ENCODE data around the gene LENEP.

Gene LENEP

GRCh38 chr1:154956544-154956941 is 36.8 kb upstream of the LENEP start:
- H3K9me3 Mint-ChIP-seq = no peaks in the 10 kb centered on the region
- peak overlapping the region; percentile 97 for H3K4me3 Mint-ChIP-seq
- H3K27me3 Mint-ChIP-seq = no peaks in the 10 kb centered on the region
- peaks cover 2% of the 10 kb centered on the region for H3K36me3 Mint-ChIP-seq
- peak overlapping the region; percentile 96 for H3K27ac Mint-ChIP-seq
- peaks cover 75% of the 10 kb centered on the region for H3K4me1 Mint-ChIP-seq

- H3K4me3 Mint-ChIP-seq = peak overlapping the region; percentile 44
- no peaks in the 10 kb centered on the region for H3K9me3 Mint-ChIP-seq
- peak overlapping the region; percentile 46 for H3K27ac Mint-ChIP-seq
Observed at GRCh38 chr1:154957091-154957657, 36.2 kb upstream of the LENEP start.

GRCh38 chr1:154958036-154958435 is 35.4 kb upstream of the LENEP start:
- H3K9me3 Mint-ChIP-seq = no peaks in the 10 kb centered on the region
- no peak overlapping the region for H3K4me3 Mint-ChIP-seq
- H3K36me3 Mint-ChIP-seq = peaks cover 2% of the 10 kb centered on the region
- H3K27ac Mint-ChIP-seq = no peak overlapping the region
- H3K27me3 Mint-ChIP-seq = no peaks in the 10 kb centered on the region
- H3K4me1 Mint-ChIP-seq = peaks cover 70% of the 10 kb centered on the region

More at GRCh38 chr1:154957091-154957657, 36.2 kb upstream of the LENEP start:
- Mint-ChIP-seq H3K36me3 (peaks cover 2% of the 10 kb centered on the region), H3K27me3 (no peaks in the 10 kb centered on the region), H3K4me1 (peaks cover 70% of the 10 kb centered on the region)

- H3K4me3 Mint-ChIP-seq = no peak overlapping the region
- H3K27me3 Mint-ChIP-seq = no peaks in the 10 kb centered on the region
- no peaks in the 10 kb centered on the region for H3K9me3 Mint-ChIP-seq
- peak overlapping the region; percentile 77 for H3K27ac Mint-ChIP-seq
- H3K4me1 Mint-ChIP-seq = peaks cover 67% of the 10 kb centered on the region
- peaks cover 4% of the 10 kb centered on the region for H3K36me3 Mint-ChIP-seq
Observed at GRCh38 chr1:154958681-154959425, 34.5 kb upstream of the LENEP start.

GRCh38 chr1:154959426-154959780 is 34.0 kb upstream of the LENEP start:
- H3K27me3 Mint-ChIP-seq = no peaks in the 10 kb centered on the region
- H3K36me3 Mint-ChIP-seq = peaks cover 5% of the 10 kb centered on the region
- no peak overlapping the region for H3K27ac Mint-ChIP-seq
- no peaks in the 10 kb centered on the region for H3K9me3 Mint-ChIP-seq
- H3K4me3 Mint-ChIP-seq = peak overlapping the region; percentile 59
- H3K4me1 Mint-ChIP-seq = peaks cover 62% of the 10 kb centered on the region

GRCh38 chr1:154960446-154961136 is 32.8 kb upstream of the LENEP start:
- Mint-ChIP-seq H3K4me1 (peaks cover 50% of the 10 kb centered on the region), H3K27ac (peak overlapping the region; percentile 81), H3K27me3 (no peaks in the 10 kb centered on the region), H3K4me3 (peak overlapping the region; percentile 90), H3K9me3 (no peaks in the 10 kb centered on the region), H3K36me3 (peaks cover 6% of the 10 kb centered on the region)

- H3K9me3 Mint-ChIP-seq = no peaks in the 10 kb centered on the region
- peak within 1 kb of the TSS; percentile 90 for H3K27ac Mint-ChIP-seq
- H3K27me3 Mint-ChIP-seq = no peaks in the 10 kb centered on the region
- H3K4me1 Mint-ChIP-seq = peaks cover 41% of the 10 kb centered on the region
- H3K4me3 Mint-ChIP-seq = peak within 1 kb of the TSS; percentile 90
- H3K36me3 Mint-ChIP-seq = peaks cover 7% of the 10 kb centered on the region
Observed at GRCh38 chr1:154961207-154962155, 31.9 kb upstream of the LENEP start, which contains the start of gene PYGO2. TSS of gene PYGO2 (minus strand) at chr1:154961782. CDS start at chr1:154961576, 206 bp downstream.

GRCh38 chr1:154962156-154962749 is 31.1 kb upstream of the LENEP start:
- H3K4me1 Mint-ChIP-seq = peaks cover 33% of the 10 kb centered on the region
- H3K27me3 Mint-ChIP-seq = no peaks in the 10 kb centered on the region
- H3K36me3 Mint-ChIP-seq = peaks cover 7% of the 10 kb centered on the region
- peak overlapping the region; percentile 90 for H3K27ac Mint-ChIP-seq
- H3K4me3 Mint-ChIP-seq = peak overlapping the region; percentile 86
- no peaks in the 10 kb centered on the region for H3K9me3 Mint-ChIP-seq

- Mint-ChIP-seq H3K27me3 (no peaks in the 10 kb centered on the region), H3K27ac (peak overlapping the region; percentile 90), H3K4me3 (peak overlapping the region; percentile 86), H3K9me3 (no peaks in the 10 kb centered on the region), H3K4me1 (peaks cover 32% of the 10 kb centered on the region), H3K36me3 (peaks cover 7% of the 10 kb centered on the region)
Observed at GRCh38 chr1:154962795-154963330, 30.5 kb upstream of the LENEP start.

GRCh38 chr1:154963643-154964042 is 29.7 kb upstream of the LENEP start:
- Mint-ChIP-seq H3K9me3 (no peaks in the 10 kb centered on the region), H3K27ac (peak overlapping the region; percentile 43), H3K36me3 (peaks cover 5% of the 10 kb centered on the region), H3K27me3 (no peaks in the 10 kb centered on the region), H3K4me3 (no peak overlapping the region), H3K4me1 (peaks cover 29% of the 10 kb centered on the region)

- H3K36me3 Mint-ChIP-seq = peaks cover 5% of the 10 kb centered on the region
- H3K27ac Mint-ChIP-seq = no peak overlapping the region
- H3K27me3 Mint-ChIP-seq = no peaks in the 10 kb centered on the region
- no peak overlapping the region for H3K4me3 Mint-ChIP-seq
- H3K9me3 Mint-ChIP-seq = no peaks in the 10 kb centered on the region
- H3K4me1 Mint-ChIP-seq = peaks cover 34% of the 10 kb centered on the region
Observed at GRCh38 chr1:154964359-154964758, 29.0 kb upstream of the LENEP start.

GRCh38 chr1:154966111-154966510 is 27.3 kb upstream of the LENEP start:
- Mint-ChIP-seq H3K36me3 (peaks cover 7% of the 10 kb centered on the region), H3K4me3 (no peak overlapping the region), H3K9me3 (no peaks in the 10 kb centered on the region), H3K27me3 (no peaks in the 10 kb centered on the region), H3K4me1 (peaks cover 36% of the 10 kb centered on the region), H3K27ac (no peak overlapping the region)

GRCh38 chr1:154967331-154967950 is 25.9 kb upstream of the LENEP start:
- H3K36me3 Mint-ChIP-seq = peaks cover 7% of the 10 kb centered on the region
- no peaks in the 10 kb centered on the region for H3K27me3 Mint-ChIP-seq
- no peaks in the 10 kb centered on the region for H3K9me3 Mint-ChIP-seq
- H3K4me3 Mint-ChIP-seq = no peak overlapping the region
- H3K4me1 Mint-ChIP-seq = peaks cover 43% of the 10 kb centered on the region
- H3K27ac Mint-ChIP-seq = no peak overlapping the region

- Mint-ChIP-seq H3K4me3 (no peak overlapping the region), H3K4me1 (peaks cover 40% of the 10 kb centered on the region), H3K36me3 (peaks cover 6% of the 10 kb centered on the region), H3K27ac (peak overlapping the region; percentile 59), H3K9me3 (no peaks in the 10 kb centered on the region), H3K27me3 (no peaks in the 10 kb centered on the region)
Observed at GRCh38 chr1:154968731-154969130, 24.7 kb upstream of the LENEP start.
